ENCODE results near the gene PTCD1. TPM values are rescaled to one million over a fixed set of nuclear protein-coding genes. Genes with fewer than 3 reads are reported as not detected.

PTCD1 gene, protein sequence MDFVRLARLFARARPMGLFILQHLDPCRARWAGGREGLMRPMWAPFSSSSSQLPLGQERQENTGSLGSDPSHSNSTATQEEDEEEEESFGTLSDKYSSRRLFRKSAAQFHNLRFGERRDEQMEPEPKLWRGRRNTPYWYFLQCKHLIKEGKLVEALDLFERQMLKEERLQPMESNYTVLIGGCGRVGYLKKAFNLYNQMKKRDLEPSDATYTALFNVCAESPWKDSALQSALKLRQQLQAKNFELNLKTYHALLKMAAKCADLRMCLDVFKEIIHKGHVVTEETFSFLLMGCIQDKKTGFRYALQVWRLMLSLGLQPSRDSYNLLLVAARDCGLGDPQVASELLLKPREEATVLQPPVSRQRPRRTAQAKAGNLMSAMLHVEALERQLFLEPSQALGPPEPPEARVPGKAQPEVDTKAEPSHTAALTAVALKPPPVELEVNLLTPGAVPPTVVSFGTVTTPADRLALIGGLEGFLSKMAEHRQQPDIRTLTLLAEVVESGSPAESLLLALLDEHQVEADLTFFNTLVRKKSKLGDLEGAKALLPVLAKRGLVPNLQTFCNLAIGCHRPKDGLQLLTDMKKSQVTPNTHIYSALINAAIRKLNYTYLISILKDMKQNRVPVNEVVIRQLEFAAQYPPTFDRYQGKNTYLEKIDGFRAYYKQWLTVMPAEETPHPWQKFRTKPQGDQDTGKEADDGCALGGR
- 5.1 and 6.5 TPM in 2 replicates for total RNA-seq (ENCODE audit: low replicate concordance)

DNA sequence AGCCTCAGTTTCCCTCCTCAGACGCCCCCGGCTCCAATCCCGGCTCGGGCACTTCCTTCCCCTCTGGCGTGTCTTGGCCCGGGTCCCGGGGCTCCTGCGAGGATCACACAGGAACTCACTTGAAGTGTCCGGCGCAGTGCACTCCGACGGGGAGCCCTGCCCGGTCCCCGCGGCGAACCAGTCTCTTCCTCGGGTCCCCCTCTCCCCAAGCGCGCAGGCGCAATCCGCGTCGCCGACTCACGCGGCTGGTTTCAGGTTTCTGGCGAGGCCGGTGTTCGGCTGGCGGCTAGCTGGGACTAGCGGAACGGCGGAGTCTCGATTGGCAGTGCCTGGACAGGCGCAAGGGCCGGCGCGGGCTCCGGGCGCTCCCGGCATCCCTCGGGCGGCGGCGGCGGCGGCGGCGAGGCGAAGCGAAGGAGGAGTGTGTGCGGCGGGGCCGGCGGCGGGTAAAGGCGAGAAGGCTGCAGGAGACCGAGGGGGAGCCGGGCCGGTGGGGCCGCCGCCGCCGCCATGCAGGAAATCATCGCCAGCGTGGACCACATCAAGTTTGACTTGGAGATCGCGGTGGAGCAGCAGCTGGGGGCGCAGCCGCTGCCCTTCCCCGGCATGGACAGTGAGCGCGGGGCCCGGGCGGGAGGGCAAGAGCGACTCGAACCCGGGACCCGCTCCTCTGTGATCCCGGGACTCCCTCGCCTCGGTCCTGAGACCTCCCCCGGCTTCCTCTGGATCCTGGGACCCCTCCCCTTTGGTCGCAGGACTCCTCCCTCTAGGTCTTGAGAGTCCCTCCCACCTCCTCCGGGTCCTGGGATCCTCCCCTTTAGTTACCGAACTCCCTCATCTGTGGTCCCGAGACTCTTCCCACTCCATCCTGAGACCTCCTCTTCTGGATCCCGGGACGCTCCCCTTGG, at the start of gene PTCD1, which contains the start of gene CPSF4:
Gene PTCD1, minus strand, starts transcription at position 226 of the 908 bp plus-strand sequence. CDS start 3,556 bp downstream, outside the sequence.
Gene CPSF4, plus strand, starts transcription at position 371 of the 908 bp plus-strand sequence. Its CDS starts 140 bp downstream, at position 511.

DNA sequence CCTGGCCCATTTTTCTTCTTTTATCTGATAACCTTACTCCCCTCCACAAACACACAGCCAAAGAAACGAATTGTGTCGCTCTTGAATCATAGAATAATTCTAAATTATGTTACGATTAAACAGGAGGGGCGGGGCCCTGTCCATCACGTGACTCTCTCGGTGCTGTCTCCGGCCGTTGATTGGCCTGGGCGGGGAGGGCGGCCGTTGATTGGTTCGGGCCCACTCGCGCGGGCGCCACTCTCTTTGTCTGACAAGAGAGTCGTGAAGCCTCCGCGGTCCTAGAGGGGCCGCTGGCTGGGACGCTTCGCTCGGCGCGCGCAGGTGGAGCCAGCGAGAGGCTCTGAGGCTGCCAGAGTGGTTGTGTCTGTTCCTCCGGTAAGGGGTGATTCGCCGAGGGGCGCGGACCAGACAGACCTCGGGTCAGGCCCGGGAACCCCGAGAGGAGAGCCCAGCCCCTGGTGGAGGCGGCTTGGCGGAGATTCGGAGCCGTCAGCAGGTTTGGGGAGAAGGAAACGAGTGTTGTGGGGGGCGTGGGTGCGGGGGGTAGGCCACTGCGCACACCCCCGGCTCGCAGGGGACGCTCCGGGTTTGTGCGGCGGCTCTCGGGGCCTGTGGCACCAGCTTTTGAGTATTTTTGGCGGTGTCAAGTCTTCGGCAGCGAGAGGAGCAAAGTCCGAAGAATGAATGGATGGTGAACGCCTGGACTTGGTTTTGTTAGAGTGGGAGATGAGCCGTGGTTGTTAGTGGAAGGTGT, 34.1 kb upstream of the PTCD1 start, which contains the start of gene ZNF789:
Gene ZNF789, plus strand, starts transcription at position 330 of the 754 bp plus-strand sequence. CDS start 3,567 bp downstream, outside the sequence.

DNA sequence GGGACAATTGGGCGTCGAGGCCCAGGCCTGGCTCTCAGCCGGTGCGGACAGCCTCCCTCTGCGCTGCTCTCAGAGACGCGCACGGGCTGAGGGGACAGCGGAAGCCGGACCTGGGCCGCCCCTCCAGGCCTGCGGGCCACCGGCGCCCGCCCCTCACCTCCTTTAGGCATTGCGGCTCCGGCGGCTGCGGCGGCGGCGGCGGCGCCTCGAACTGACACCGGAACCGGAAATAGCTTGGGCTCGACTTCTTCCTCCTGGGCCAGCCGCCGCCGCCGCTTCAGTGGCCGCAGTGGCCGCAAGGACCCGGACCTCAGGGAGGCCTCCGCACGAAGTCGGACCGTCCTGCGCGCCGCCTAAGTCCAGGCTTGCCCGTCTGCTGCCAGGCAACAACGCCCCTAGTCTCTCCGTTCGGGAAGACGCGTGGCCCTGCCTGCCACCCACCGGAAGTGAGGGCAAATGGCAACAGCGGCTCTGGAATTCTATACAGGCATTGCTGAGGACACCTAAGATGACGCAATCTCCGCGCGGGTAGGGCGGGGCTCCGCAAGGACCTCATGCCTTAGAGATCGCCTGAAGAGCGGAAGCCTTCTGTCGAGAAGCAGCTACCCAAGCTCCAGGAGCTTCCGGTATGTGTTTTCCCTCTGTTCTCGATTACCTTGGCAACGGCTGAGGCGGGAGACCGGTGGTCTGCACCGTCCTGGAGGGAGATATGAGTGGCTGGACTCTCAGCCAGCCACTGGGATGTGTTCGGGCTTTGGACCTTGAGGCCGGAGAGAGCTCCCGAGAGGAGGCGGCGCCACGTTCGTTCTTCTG, 30.0 kb downstream of the PTCD1 start, which contains the start of the genes BUD31 and PDAP1:
Gene BUD31, plus strand, starts transcription at position 591 of the 813 bp plus-strand sequence. CDS start 2,124 bp downstream, outside the sequence.
Gene PDAP1, minus strand, starts transcription at position 219 of the 813 bp plus-strand sequence. Its CDS starts 49 bp downstream, at position 170.

DNA sequence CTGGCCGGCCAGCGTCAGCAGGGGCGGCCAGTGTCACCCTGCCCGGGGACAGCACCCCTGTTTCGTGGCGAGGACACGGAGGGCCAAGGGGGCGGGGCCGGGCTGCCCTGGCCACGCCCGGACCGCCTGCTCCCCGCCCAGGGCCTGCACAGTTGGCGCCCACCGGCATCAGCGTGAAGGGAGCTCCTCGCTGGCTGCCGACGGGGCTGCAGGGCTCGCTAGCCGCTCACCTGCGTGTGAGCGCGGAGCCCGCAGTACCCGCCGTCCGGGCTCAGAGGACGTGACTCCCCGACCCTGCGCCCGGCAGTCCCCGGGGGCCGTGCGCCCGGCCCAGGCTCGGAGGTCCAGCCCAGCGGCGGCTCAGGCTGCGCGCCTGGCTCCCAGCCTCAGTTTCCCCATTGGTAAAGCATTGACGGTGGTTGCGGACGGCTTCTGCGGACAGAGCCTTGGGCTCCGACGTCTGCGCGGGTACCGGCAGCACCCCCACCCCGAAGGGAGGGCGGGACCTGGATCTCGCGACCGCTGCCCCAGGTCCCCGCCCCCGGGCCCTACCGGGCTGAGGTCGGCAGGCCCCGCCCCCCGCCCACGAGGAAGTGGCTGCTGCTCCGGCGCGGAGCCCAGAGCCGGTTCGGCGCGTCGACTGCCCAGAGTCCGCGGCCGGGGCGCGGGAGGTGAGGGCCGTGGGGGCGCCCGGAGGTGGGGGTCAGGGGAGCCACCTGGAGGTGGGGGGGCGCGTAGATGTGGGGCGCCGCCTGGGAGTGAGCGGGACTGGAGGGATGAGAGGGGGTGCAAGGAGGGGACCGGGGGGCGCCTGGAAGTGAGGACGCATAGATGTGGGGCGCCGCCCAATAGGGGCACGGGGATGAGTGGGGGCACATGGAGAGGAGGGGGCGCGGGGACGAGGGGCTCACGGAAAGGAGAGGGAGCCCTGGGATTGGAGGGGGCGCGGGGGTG, 64.2 kb downstream of the PTCD1 start, which contains the start of gene ARPC1B:
Gene ARPC1B, plus strand, starts transcription at position 620 of the 954 bp plus-strand sequence. CDS start 10,985 bp downstream, outside the sequence.

Other genes starting within 250 kb of the PTCD1 start
- not detected in 2 replicates for gene KPNA7, start 230.7 kb downstream of the PTCD1 start, total RNA-seq (ENCODE audit: low replicate concordance)
- gene MYH16, start 166.0 kb downstream of the PTCD1 start, total RNA-seq (ENCODE audit: low replicate concordance), result 0.08 TPM in 1 of 2 replicates, not detected in the other
- 163 and 223 TPM in 2 replicates for gene ARPC1A, start 112.9 kb downstream of the PTCD1 start, total RNA-seq (ENCODE audit: low replicate concordance)
- 380 and 552 TPM in 2 replicates for gene ARPC1B, start 64.1 kb downstream of the PTCD1 start, total RNA-seq (ENCODE audit: low replicate concordance)
- 25.0 and 28.9 TPM in 2 replicates for gene PDAP1, start 30.2 kb downstream of the PTCD1 start, total RNA-seq (ENCODE audit: low replicate concordance)
- 109 and 191 TPM in 2 replicates for gene BUD31, start 29.8 kb downstream of the PTCD1 start, total RNA-seq (ENCODE audit: low replicate concordance)
- 23.5 and 27.0 TPM in 2 replicates for gene CPSF4, start 145 bp upstream of the PTCD1 start, total RNA-seq (ENCODE audit: low replicate concordance)
- gene ATP5MF, start 27.4 kb upstream of the PTCD1 start, total RNA-seq (ENCODE audit: low replicate concordance), result 136 and 465 TPM in 2 replicates
- 1.8 and 5.0 TPM in 2 replicates for gene ZNF789, start 34.1 kb upstream of the PTCD1 start, total RNA-seq (ENCODE audit: low replicate concordance)
- gene ZNF394, start 61.5 kb upstream of the PTCD1 start, total RNA-seq (ENCODE audit: low replicate concordance), result 17.2 and 20.7 TPM in 2 replicates
- gene ZKSCAN5, start 65.9 kb upstream of the PTCD1 start, total RNA-seq (ENCODE audit: low replicate concordance), result 8.1 and 10.1 TPM in 2 replicates
- gene FAM200A, start 113.3 kb upstream of the PTCD1 start, total RNA-seq (ENCODE audit: low replicate concordance), result 4.6 and 5.1 TPM in 2 replicates
- gene ZNF655, start 119.8 kb upstream of the PTCD1 start, total RNA-seq (ENCODE audit: low replicate concordance), result 28.0 and 45.1 TPM in 2 replicates
- 0.53 and 1.2 TPM in 2 replicates for gene TMEM225B, start 159.5 kb upstream of the PTCD1 start, total RNA-seq (ENCODE audit: low replicate concordance)
- 7.9 and 9.2 TPM in 2 replicates for gene ZSCAN25, start 178.1 kb upstream of the PTCD1 start, total RNA-seq (ENCODE audit: low replicate concordance)
- gene CYP3A5, start 241.2 kb upstream of the PTCD1 start, total RNA-seq (ENCODE audit: low replicate concordance), result not detected in 2 replicates

Data from smooth muscle cell of the coronary artery (primary cell).